SU-DHL-6 (cell line): ENCODE data around the gene SIRPB1.

ENCODE experiments used
- H2AFZ ChIP-seq: fragments of 200-600 bp; sonication (generic); 2 replicates; pipeline ENCODE4 v1.6.1; 2014; ENCODE audit warnings: low read depth, mild to moderate bottlenecking, moderate library complexity, mixed read lengths, antibody characterized with exemption, low read length; ENCODE audit not compliant: severe bottlenecking
- H3F3A ChIP-seq: fragments of 200-600 bp; shearing (Covaris generic); 2 replicates; pipeline ENCODE4 v1.6.0; 2016; ENCODE audit warnings: antibody characterized with exemption, mild to moderate bottlenecking; ENCODE audit not compliant: insufficient read depth
- H3K27ac ChIP-seq: fragments of 200-600 bp; sonication (generic); 2 replicates; pipeline ENCODE4 v1.5.1; 2016; ENCODE audit warnings: low read depth, mild to moderate bottlenecking, low read length, moderate library complexity, mixed read lengths
- H3K27me3 ChIP-seq: fragments of 200-600 bp; sonication (generic), shearing (Covaris generic); 2 replicates; pipeline ENCODE4 v1.6.0; 2014; ENCODE audit warnings: mild to moderate bottlenecking, low read length
- H3K36me3 ChIP-seq: fragments of 200-600 bp; sonication (generic); 2 replicates; pipeline ENCODE4 v1.6.1; 2014; ENCODE audit warnings: mild to moderate bottlenecking, low read length, mixed read lengths
- H3K4me2 ChIP-seq: fragments of 300-600, 200-600 bp; shearing (Covaris generic), sonication (generic); 2 replicates; pipeline ENCODE4 v1.6.0; 2014; ENCODE audit warnings: low read length, low read depth, mild to moderate bottlenecking; ENCODE audit not compliant: poor library complexity, severe bottlenecking
- H3K4me3 ChIP-seq: fragments of 200-600 bp; sonication (generic); 2 replicates; pipeline ENCODE4 v1.5.1; 2014; ENCODE audit warnings: antibody characterized with exemption, low read length, mild to moderate bottlenecking, mixed read lengths; ENCODE audit not compliant: insufficient read depth, poor library complexity, severe bottlenecking
- H3K79me2 ChIP-seq: fragments of 200-600 bp; sonication (generic); 2 replicates; pipeline ENCODE4 v1.6.1; 2014; ENCODE audit warnings: mild to moderate bottlenecking, low read length, moderate library complexity; ENCODE audit not compliant: insufficient read depth
- H3K9ac ChIP-seq: fragments of 200-600 bp; sonication (generic); 2 replicates; pipeline ENCODE4 v1.7.0; 2014; ENCODE audit warnings: mild to moderate bottlenecking, low read length
- H3K9me2 ChIP-seq: fragments of 200-600 bp; sonication (generic); replicated peaks from 2 replicates; pipeline ENCODE4 v1.6.1; 2014; ENCODE audit warnings: low read length; ENCODE audit not compliant: insufficient read depth
- H3K9me3 ChIP-seq: fragments of 200-600 bp; sonication (generic); 2 replicates; pipeline ENCODE4 v1.6.1; 2014; ENCODE audit warnings: low read length, mixed read lengths; ENCODE audit not compliant: insufficient read depth
- H4K20me1 ChIP-seq: fragments of 200-600 bp; sonication (generic); 2 replicates; pipeline ENCODE4 v1.6.1; 2014; ENCODE audit warnings: low read depth, mild to moderate bottlenecking, antibody characterized with exemption, low read length, moderate library complexity, mixed read lengths
- EZH2phosphoT487 ChIP-seq: fragments of 200-600 bp; sonication (generic), shearing (Covaris generic); conservative IDR thresholded peaks from 2 replicates; pipeline ENCODE4 v1.6.1; 2018; ENCODE audit warnings: mild to moderate bottlenecking, antibody characterized with exemption, low read length, moderate library complexity, mixed read lengths
- TF ChIP-seq, protein P1 (sequence below): fragments of 200-600 bp; sonication (generic); IDR thresholded peaks from one replicate; pipeline ENCODE4 v1.5.1; 2017; ENCODE audit warnings: antibody characterized with exemption, mild to moderate bottlenecking, low read length, moderate library complexity; ENCODE audit not compliant: insufficient read depth, poor library complexity, severe bottlenecking

The SIRPB1 gene

DNA sequence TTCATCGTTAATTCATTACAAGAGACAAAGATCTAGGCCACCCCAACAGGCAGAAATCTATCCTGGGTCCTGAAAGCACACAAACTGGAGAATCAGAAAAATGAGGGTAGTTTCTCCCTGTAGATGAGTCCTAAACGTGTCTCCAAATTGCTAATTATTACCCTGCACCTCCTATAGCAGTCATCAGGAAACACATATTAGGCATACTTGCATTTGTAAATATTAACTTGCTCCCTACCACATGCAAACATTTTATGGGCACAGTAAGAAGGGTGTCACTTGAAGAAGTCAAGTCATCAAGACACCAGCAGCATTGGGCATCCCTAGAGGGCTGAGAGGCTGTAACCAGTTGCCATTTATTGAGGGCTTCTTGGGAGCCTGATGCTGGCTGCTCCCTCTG is 17.9 kb upstream of the SIRPB1 start:
- Histone ChIP-seq H3K4me2 (no peak overlapping the region), H3K9me2 (no peaks in the 10 kb centered on the region), H3K36me3 (no peaks in the 10 kb centered on the region), H3K4me3 (no peak overlapping the region), H2AFZ (no peak overlapping the region), H3K27ac (no peak overlapping the region), H4K20me1 (no peaks in the 10 kb centered on the region), H3K79me2 (no peaks in the 10 kb centered on the region), H3K9me3 (no peaks in the 10 kb centered on the region), H3F3A (no peaks in the 10 kb centered on the region), H3K27me3 (no peaks in the 10 kb centered on the region), H3K9ac (no peak overlapping the region)
- TF ChIP-seq, protein P1, sequence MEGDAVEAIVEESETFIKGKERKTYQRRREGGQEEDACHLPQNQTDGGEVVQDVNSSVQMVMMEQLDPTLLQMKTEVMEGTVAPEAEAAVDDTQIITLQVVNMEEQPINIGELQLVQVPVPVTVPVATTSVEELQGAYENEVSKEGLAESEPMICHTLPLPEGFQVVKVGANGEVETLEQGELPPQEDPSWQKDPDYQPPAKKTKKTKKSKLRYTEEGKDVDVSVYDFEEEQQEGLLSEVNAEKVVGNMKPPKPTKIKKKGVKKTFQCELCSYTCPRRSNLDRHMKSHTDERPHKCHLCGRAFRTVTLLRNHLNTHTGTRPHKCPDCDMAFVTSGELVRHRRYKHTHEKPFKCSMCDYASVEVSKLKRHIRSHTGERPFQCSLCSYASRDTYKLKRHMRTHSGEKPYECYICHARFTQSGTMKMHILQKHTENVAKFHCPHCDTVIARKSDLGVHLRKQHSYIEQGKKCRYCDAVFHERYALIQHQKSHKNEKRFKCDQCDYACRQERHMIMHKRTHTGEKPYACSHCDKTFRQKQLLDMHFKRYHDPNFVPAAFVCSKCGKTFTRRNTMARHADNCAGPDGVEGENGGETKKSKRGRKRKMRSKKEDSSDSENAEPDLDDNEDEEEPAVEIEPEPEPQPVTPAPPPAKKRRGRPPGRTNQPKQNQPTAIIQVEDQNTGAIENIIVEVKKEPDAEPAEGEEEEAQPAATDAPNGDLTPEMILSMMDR = no peak

DNA sequence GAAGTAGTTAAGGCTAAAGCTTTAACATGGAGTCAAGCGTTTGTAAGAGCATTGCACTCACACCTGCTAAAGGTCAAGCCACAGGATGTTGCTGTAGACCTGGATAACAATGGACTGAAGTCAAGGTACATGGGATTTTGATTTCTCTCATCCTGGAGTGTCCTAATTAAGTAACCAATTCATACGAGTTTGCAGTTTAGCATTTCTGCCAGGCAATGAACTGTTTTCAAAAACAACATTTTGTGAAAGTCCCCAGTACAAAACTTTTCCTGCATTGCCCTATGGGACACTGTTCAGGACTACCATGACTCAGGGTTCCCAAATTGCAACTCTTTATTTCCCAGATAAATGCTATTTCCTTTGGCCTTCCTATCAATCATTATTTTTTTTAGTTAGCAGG is 17.4 kb upstream of the SIRPB1 start:
- H3K27ac ChIP-seq = no peak overlapping the region
- no peaks in the 10 kb centered on the region for H3K9me2 ChIP-seq
- no peaks in the 10 kb centered on the region for H4K20me1 ChIP-seq
- H2AFZ ChIP-seq = no peak overlapping the region
- H3K4me3 ChIP-seq = no peak overlapping the region
- H3K79me2 ChIP-seq = no peaks in the 10 kb centered on the region
- no peak for TF ChIP-seq EZH2phosphoT487
- TF ChIP-seq, protein P1 = no peak
- H3K9me3 ChIP-seq = no peaks in the 10 kb centered on the region
- no peaks in the 10 kb centered on the region for H3K36me3 ChIP-seq
- no peaks in the 10 kb centered on the region for H3K27me3 ChIP-seq
- H3F3A ChIP-seq = no peaks in the 10 kb centered on the region
- H3K9ac ChIP-seq = no peak overlapping the region
- no peak overlapping the region for H3K4me2 ChIP-seq

DNA sequence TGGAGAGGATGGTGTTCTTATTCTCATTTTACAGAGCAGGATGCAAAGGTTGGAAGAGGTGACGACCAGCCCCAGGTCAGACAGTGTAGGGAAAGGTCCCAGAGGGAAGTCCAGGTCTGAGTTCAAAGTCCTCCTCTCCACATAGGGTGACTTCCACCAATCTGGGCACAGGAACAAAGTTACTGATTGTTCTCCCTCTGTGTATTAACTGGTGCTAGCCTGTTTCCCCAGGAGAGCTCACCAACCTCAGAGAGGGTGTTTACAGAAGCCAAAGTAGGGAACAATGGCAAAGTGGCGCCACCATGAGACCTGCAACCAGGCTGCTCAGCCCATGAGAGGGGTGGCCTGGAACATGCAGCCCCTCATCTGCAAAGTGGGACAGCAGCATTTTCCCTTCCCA is 16.8 kb upstream of the SIRPB1 start:
- Histone ChIP-seq H3K79me2 (no peaks in the 10 kb centered on the region), H3K36me3 (no peaks in the 10 kb centered on the region), H3K27me3 (no peaks in the 10 kb centered on the region), H3K9ac (no peak overlapping the region), H3K27ac (no peak overlapping the region), H2AFZ (no peak overlapping the region), H3K4me3 (no peak overlapping the region), H3F3A (no peaks in the 10 kb centered on the region), H3K9me2 (no peaks in the 10 kb centered on the region), H3K9me3 (no peaks in the 10 kb centered on the region), H3K4me2 (no peak overlapping the region), H4K20me1 (no peaks in the 10 kb centered on the region)
- TF ChIP-seq EZH2phosphoT487 = no peak
- TF ChIP-seq, protein P1 = no peak
